ENCODE measurements around the gene SCGN. TPM values are rescaled to one million over a fixed set of nuclear protein-coding genes. Genes with fewer than 3 reads are reported as not detected.

Gene SCGN, protein sequence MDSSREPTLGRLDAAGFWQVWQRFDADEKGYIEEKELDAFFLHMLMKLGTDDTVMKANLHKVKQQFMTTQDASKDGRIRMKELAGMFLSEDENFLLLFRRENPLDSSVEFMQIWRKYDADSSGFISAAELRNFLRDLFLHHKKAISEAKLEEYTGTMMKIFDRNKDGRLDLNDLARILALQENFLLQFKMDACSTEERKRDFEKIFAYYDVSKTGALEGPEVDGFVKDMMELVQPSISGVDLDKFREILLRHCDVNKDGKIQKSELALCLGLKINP
- polyA plus RNA-seq (ENCODE audit: insufficient read length in 4 of 4), result under 1 TPM in 3 of 4 donors, not detected in 1; 0.21 to 0.27 (median 0.24) TPM

DNA sequence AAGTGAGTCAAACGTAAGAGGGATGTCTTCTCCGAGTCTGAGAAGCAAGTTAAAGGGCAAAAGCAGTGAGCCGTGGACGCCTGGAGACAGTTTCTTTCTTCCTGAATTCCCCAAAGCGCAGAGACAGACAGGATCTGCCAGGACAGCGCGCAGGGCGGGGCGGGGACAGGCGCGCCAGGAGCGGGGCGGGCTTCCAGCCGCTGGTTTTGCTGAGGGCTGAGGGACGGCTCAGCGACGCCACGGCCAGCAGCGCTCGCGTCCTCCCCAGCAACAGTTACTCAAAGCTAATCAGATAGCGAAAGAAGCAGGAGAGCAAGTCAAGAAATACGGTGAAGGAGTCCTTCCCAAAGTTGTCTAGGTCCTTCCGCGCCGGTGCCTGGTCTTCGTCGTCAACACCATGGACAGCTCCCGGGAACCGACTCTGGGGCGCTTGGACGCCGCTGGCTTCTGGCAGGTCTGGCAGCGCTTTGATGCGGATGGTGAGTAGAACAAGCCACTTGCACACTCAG lies at the start of gene SCGN:
Gene SCGN, plus strand, starts transcription at position 209 of the 509 bp plus-strand sequence. Its CDS starts 189 bp downstream, at position 398.
- DNase-seq (ENCODE audit: low read depth in 4 of 4, low spot score in 2 of 4), result peak; percentile 53 to 83 (median 62)

DNA sequence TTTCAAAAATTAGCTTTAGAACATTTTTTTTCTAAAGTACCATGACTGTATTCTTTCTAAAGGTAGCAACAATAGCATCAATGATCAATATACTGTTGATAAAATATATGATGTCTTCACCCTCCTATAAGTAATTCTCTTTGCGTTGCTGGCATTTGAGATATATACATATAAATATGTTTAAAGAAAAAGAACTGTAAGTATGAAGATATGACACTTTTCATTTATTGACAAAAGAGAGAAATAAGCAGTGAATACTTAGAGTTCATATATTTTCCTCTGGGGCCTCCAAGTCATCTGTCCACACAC lies 49.4 kb upstream of the SCGN start:
- DNase-seq (ENCODE audit: low read depth in 4 of 4, low spot score in 2 of 4), result no peak

DNA sequence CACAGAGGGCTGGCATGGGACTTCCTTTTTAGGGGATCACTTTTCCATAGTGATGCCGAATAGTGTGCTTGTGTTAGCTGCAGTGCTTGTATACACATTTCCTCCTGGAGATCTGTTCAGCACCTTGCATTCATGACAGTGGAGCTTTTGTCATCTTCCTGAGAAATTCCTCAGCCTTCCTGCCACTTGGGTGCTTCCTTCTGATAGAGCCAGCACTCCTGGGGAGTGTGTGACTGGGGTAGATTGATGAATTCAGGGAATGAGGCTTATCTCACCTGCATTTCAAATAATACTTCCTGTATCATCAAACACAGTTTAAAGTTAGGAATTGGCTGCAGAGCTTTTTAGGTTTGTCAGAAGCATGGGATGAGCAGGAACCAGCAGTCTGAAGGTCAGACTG lies 48.8 kb upstream of the SCGN start:
- no peak for DNase-seq (ENCODE audit: low read depth in 4 of 4, low spot score in 2 of 4)

DNA sequence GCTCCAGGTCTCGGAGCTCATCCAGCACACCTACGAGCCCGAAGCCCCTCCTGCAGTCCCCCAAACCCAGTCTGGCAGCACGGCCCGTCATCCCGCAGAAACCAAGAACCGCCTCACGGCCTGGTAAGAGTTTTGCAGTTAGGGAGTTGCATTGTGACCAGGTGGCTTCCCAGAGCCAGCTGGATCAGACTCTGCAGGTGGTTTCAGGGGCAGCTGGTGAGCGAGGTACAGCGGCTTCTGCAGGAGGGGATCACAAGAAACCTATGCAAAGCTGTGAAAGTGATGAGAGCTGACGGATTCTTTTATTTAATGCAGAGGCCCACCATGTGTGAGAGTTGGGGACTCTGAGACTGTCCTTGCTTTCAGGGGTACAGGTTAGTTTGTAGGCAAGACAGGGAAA lies 45.9 kb upstream of the SCGN start:
- DNase-seq (ENCODE audit: low read depth in 4 of 4, low spot score in 2 of 4), result no peak

DNA sequence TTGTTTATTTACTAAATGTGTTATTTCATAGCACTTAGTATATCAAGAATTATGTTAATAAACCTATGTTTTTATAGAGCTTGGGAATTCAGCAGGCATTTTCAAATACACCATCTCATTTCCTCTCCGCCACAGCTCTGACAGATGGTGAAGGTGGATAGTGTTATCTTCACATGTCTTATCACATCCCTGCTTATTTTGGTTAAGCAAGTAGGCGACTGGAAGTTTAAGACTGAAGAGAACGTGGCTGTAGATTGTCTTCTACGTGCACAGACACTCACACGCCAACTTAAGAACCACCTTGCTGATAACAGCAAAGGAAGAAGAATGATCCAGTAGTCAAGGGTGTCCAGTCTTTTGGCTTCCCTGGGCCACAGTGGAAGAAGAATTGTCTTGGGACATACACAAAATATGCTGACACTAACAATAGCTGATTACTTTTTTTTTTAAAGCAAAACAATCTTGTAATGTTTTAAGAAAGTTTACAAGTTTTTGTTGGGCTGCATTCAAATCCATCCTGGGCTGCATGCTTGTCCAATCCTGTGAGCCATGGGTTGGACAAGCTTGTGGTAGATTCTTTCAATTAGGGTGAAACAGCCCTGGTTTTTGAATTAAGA lies 43.3 kb upstream of the SCGN start:
- no peak for DNase-seq (ENCODE audit: low read depth in 4 of 4, low spot score in 2 of 4)

DNA sequence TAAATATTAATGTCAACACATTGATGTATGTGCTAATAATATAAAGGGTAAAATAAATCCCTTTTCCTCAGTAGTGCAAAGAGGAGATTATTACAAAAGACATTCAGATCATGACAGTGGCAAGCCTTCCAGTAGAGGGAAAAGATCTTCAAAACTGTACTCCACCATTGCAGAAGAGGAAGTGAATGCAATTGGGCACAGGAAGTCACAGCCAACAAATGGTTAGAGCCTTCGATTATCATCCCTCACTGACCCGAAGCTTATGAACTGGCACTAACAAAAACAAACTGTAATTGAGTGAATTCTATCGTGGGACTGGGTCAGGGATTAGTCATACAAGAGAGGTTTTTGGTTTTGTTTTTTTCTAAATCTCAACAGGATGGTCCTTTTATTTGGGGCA lies 39.3 kb upstream of the SCGN start:
- DNase-seq (ENCODE audit: low read depth in 4 of 4, low spot score in 2 of 4), result no peak

DNA sequence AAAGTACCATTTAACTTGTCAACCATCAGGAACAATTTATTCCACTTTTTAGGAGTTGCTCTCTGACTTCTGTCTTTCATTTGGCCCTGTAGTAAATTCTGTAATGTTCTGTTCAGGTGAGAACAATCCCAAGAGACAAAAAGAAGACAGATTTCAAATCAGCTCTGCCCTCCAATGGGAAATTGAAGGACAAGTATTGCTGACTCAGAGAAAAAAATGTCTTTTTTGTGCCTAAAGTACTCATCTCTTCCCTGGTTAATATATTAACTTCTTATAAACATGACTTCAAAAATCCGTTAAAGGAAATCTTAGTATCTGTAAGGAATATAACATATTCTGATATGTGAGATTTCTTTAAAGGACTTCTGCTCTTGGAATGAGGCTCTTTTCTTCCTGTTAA lies 38.6 kb upstream of the SCGN start:
- DNase-seq (ENCODE audit: low read depth in 4 of 4, low spot score in 2 of 4), result no peak

DNA sequence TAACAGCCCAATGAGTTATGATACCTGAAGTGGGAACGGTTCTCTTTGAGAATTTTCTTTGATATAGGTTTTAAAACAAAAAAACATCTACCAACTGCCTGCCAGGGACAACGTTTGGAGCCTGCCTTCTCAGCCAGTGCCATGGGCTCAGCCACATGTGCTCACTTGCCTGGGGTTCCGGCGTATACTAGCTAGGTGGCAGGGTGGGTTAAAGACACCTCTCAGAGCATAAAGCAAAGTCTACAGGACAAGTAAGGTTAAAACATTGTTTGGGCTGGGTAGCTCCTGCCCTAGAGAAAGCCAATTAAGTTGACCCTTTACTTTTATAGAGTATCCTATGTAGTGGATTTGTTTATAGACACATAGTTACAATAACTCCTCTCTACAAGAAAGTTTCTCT lies 38.0 kb upstream of the SCGN start:
- no peak for DNase-seq (ENCODE audit: low read depth in 4 of 4, low spot score in 2 of 4)

DNA sequence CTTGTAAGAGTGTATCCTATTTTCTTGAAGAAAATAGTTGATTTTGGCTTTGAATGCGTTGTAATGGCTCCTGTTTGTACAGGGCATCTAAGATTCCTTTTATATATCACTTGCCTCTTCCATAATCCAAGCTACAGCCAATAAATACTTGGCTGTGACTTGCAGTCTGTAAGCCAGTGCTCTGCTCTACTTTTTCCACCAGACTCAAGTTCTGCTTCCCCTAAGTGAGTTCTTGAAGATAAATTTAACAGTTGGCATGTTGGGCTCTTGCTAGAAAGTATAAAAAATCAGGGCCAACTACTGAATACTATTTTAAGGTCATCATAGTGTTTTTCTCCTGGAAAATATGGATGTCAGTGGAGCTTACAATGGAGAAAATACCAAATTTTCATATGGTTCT lies 36.5 kb upstream of the SCGN start:
- no peak for DNase-seq (ENCODE audit: low read depth in 4 of 4, low spot score in 2 of 4)

DNA sequence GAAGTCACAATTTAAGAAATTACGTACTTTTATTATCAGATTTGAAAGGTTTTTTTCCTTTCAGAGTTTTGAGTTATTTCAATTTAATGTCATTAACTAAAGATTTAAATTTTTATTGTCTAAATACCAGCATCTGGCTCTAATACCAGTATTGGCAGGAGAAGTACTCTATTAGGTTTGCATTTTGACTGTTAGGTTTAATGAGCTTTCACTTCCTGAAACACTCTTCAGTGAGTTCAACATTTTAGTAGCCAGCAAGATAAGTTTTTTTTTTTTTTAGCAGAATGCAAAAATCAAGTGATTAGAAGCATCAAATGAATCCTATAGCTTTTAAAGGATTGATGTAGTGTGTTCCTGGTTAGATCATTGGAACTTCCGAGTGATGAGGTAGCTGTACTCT lies 34.0 kb upstream of the SCGN start:
- no peak for DNase-seq (ENCODE audit: low read depth in 4 of 4, low spot score in 2 of 4)

DNA sequence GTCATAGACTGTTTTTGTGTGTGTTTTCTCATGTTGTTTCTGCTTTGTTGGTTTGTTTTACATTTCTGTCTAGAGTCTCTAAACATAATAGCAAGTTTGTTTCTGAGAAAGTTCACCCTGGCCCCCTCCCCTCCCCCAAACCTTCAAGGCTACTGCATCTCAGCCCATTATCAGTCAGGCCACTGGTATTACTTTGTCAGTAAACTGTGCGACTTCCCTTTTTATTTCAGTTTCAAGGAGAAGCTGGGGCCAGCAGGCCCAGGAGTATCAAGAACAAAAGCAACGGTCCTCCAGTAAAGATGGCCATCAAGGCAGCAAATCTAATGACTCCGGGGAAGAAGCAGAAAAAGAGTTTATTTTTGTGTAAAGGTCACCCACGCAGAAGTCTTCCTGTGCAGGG lies 32.8 kb upstream of the SCGN start:
- DNase-seq (ENCODE audit: low read depth in 4 of 4, low spot score in 2 of 4), result no peak

DNA sequence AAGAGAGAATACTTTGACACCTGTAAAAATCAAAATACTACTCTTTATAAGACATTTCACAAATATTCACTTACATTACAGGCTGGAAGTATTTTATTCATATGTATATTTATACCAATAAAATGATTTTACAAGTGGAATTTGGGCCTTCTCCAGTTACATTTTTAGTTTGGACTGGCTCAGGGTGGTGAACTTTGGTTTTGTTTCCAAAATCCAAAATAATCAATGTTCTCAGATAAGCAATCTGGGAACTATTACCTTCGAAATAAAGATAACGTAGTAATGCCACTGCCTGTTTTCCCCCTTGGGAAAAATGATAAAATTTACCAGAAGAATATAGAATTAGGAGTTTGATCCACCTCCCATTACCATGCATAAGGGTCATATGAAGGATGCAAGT lies 31.6 kb upstream of the SCGN start:
- no peak for DNase-seq (ENCODE audit: low read depth in 4 of 4, low spot score in 2 of 4)

DNA sequence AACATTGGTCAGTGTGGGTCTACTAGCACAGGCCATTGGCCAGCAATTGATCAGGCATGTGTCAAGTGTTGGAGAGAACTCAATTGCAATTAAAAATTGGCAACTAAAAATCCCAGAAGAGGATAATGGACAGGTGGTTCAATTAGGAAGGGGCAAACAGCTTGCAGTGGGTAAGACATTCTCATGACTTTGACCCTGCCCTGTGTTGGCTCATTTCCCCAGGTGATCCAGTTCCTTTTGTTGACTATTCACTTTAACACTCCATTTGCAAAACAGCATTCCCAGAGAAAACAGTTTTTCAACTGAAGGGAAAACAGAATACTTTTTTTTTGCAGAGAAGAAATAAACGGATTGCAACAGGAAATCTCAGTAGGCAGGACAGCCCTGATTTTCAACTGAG lies 28.9 kb upstream of the SCGN start:
- no peak for DNase-seq (ENCODE audit: low read depth in 4 of 4, low spot score in 2 of 4)

DNA sequence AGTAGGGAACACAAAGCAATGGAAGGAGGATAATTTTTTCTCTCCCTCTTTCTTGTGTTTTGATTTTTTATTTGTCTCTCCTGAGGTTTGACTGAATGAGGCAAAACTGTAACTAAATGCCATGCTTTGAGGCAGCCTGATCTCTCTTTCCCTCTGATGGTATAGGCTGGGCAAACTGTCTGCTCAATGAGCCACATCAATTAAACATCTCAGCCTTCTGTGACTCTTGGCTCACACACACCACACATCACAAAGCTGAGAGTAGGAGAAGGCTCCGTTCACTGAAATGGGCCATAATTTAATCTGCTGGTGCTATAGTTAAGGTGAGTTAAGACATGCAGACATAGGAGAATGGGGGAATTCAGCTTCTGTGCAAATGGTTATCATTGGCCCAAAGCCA lies 28.1 kb upstream of the SCGN start:
- DNase-seq (ENCODE audit: low read depth in 4 of 4, low spot score in 2 of 4), result peak in 1 of 4 donors; percentile 28

DNA sequence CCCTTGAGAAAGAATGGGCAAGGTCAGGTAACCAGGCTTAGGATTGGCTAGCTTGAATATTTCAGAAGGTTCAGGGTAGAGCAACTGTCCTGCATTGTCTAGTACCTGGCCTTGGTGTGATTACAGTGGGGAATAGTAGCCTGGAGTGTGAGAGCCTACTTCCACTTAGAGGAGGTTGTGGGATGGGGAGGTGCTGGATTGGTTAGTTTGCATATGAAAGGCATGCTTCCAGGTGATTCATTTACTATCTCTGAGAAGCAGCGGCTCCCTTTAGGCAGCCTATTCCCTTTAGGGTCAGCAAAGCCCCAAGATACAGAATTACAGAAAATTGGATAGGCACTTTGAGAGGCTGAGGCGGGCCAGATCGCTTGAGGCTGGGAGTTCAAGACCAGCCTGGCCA lies 25.0 kb upstream of the SCGN start:
- DNase-seq (ENCODE audit: low read depth in 4 of 4, low spot score in 2 of 4), result no peak

DNA sequence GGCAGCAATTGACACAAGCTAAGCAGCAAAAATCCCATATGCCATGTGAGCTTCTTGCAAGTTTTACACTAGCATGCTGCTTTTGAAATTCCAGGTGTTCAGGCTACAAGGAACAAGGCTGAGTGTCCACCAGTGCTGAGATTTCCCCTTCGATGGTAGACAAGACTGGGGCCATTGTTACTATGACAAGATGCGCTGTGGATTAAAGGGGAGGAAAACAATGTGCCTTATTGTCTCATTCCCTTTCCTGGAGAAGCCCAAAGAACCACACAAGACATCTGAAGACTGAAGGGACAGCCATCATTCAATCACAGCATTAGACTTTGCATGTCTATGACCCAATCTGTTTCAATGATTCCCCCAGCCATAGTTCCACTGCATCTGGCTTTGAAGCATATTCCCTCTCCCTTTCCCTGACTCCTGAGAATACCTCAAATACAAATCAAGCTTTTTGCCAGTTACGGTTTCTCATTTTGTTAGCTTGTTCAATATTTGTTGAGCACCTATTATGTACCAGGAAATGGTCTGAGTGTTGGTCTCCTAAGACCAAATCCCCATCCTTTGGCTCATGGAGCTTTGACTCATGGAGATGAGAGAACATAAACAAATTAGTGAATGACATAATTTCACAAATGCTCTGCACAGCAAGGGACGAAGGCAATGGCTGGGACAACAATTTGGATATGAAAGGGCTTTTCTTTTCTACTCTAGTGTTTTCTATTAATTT lies 23.4 kb upstream of the SCGN start:
- no peak for DNase-seq (ENCODE audit: low read depth in 4 of 4, low spot score in 2 of 4)

DNA sequence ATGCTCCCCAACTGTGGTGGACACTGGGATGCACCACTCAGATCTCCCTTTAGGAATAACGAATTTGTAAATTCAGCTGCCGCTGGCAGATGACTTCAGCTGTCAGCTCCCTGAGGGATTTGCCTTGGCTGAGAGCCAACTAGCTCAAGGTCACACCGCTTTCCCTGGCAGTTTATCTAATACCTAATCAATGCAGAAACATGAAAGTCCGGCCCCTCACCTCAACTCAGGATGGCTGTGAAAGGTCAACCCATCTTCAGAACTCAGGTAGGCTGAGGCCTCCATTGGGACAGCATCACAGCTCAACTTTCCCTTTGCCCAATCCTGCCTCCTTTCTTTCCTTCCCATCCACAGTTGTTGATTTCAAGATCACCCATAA lies 22.8 kb upstream of the SCGN start:
- DNase-seq (ENCODE audit: low read depth in 4 of 4, low spot score in 2 of 4), result no peak

DNA sequence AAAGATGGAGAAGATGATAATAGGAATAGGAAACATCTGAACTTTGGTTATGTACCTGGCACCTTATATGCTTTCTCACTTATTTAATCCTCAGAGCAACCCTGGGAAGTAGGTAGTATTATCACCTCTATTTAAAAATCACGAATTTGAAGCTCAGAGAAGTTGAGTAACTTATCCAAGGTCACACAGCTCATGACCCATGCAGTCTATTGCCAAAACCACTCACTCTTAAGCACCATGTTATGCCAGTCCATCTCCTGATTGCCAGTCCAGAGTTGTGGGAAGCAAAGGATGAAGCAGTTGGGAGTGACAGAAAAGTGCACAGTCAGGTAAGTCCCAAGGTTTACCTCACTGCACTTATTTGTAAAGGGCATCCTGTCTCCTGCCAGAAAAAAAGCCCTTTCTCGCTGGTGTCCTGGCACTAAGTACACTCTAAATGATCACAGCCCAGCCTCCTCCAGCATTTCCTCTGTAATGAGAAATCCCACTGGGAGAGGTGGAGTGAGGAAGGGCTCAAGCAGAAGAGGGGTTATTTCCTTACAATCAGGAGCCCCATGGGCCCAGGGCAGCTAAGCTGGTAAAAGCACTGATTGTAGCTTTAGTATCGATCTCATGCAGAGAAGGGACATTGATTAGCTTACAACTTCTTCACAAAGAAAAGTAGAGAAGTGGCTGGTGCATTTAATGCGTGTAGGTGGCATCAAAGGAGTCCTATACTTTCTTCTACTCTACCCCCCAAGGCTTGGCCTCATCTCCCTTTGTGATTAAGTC lies 21.3 kb upstream of the SCGN start:
- no peak for DNase-seq (ENCODE audit: low read depth in 4 of 4, low spot score in 2 of 4)

DNA sequence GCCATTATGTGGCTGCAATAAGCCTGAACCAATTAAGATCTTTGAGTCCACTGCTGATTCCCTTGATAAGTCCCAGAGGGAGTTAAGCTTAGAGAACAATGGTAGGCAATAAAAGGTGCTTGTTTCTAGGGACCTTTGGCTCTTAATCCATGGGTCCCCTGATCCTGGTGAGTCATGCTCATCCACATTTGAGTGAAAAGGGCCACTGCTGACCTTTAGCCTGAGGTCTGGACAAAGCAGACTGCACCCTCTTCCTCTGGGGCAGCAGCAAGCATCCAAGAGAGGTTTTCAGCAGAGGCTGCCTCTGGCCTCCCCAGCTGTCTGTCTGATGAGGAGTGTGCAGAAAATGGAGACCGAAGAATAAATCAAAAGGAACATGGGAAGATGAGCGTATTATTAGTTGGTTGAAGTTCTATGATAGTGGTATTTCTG lies 16.1 kb upstream of the SCGN start:
- no peak for DNase-seq (ENCODE audit: low read depth in 4 of 4, low spot score in 2 of 4)

DNA sequence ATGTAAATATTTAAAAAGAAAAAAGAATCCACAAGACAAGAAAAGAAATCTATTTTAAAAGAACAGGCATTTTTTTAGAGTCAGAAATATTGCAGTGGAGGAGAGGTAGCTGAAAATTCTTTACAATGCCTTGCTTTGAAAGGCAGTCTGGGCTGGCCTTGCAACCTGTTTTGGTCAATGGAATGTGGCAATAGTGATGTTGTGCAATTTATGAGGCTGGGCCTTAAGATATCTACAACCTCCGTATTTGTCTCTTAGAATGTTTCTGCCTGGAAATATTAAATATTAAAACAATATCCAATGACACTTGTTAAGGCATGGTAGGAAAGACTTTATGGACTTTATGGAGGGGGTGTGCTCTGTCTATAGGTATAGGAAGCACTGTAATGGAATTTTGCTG lies 14.8 kb upstream of the SCGN start:
- DNase-seq (ENCODE audit: low read depth in 4 of 4, low spot score in 2 of 4), result no peak

DNA sequence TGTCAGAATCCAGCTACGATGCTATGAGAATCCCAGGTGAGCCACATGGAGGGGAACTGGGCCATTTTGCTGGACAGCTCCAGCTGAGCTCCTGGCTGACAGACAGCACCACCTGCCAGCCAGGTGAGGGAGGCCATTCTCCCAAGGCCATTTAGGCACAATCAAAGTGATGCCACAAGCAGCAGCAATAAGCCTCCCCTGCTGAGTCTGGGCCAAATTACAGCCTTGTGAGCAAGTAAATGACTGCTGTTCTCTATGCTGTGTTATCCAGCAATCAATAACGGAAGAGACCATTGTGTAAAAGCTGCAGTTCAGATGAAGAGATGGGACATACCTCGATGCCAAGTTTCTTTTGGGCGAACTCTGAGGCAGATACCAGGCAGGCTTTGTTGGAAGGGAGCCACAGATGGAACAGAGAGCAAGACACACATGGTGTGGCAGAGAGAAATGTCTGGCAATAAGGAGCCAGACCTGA lies 14.0 kb upstream of the SCGN start:
- DNase-seq (ENCODE audit: low read depth in 4 of 4, low spot score in 2 of 4), result peak in 1 of 4 donors; percentile 6
